DMS 273 treated with DMSO at 0.1 percent for 48 hours (cell line): ENCODE measurements around the gene HS6ST1.
"Not testable (repeated sequence)": the region's sequence is repeated elsewhere in the genome, so short reads cannot be mapped to it uniquely, and the experiment has no call there.

ENCODE experiments used
- DNase-seq: peaks from one replicate; lab custom pipeline; 2025; lab: John Stamatoyannopoulos, UW

HS6ST1 gene

GRCh38 chr2:128280901-128281321 lies 37.8 kb downstream of the HS6ST1 start:
- no peak for DNase-seq

DNA sequence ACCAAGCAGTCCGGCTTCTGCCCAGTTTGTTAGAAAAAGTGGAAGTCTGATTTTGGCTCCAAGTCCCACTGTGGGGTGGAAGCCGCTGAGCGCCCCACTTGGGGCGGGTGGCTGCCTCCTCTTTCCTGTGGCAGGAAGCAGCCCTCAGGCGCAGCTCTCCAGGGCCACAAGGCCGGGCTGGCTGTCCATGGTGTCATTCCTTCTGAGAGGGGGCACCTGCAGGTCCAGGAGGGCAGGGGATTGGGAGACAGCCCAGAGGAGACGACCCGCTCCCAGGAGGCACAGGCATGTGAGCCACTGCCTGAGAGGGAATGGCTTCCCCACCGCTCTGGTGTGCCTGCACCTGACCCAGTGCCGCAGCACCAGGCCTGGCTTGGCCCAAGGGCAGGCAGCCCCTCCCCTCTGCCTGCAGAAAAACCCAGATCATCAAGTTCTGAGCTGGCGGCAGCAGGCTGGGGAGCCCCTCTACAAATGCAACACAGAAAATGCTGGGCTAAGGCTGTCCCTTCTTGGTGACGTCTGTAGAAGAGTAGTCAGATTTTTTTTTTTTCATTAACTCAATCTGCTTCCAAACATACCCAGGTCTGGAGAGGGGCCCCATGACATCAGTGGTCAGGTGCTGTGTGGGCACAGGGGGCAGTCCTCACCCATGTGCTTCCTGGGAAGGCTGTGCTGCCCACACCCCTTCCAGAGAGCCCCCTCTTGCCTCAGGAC lies 38.4 kb downstream of the HS6ST1 start:
- no peak for DNase-seq

DNA sequence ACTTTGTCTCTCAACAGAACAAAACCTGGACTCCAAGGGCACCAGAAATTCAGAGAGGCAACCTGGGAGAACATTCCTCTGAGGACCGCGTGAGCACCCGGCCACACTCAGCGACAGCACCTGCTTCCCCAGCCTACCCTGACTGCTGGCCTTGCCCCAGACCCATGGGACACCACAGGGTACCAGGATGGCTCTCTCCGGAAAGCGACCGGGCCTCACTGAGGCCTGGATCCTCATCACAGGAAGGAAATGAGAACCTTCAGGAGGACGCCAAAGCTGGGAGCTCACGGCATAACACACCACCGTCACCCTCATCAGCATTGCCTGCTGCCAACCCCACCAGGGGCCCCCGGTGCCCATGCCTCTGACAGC lies 38.9 kb downstream of the HS6ST1 start:
- no peak for DNase-seq

DNA sequence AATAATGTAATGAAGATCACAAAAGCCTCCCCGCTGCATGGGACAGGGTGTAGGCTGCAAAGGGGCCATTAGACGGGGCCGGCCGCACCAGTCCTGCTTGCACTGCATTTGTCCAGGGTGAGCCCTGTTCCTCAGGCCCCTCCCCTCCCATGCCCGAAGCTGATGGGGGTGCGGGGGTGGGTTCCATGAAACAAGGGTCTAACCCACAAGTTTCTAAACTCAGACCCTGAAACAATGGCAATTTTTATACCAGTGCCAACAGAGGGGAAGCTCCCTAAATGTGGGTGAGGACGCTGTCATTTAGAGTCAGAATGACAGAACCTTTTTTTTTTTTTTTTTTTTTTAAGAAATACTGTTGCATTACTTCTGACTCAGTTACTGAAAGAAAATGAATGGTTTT lies 39.7 kb downstream of the HS6ST1 start:
- DNase-seq, result no peak

DNA sequence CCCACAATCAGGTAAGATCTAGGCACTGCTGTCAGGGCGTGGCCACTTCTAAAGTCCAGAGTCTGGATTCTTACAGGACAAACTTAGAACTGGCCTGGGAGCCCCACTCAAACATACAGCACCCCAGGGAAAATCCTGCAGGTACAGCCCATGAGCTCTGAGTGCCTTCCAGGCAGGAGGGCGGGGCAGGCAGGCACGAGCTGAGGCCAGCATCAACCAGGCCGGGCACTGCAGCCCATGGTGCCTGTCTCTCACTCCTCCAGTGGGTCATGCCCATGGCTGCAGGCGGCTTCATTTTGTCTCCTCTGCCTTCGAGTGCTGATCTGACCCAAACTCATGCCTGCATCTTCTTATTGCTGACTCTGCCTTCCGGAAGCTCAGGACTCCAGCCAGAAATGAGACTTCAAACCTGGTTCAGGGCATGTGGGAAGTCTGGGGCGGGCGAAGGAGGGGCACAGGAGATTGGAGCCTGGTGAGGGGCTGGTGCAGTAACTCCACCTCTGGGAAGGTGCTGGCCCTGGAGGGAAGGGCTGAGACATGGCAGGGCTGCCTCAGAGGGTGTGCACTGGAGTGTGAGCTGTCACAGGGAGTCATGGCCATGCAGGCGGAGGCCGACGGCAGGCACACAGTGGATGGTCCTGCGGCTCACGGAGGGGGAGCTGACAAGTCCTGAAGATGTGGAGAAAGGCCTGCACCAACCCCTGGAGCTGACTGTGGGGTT lies 40.5 kb downstream of the HS6ST1 start:
- no peak for DNase-seq

- no peak for DNase-seq
These were observed 41.6 kb downstream of the HS6ST1 start for GRCh38 chr2:128276878-128277675.

DNA sequence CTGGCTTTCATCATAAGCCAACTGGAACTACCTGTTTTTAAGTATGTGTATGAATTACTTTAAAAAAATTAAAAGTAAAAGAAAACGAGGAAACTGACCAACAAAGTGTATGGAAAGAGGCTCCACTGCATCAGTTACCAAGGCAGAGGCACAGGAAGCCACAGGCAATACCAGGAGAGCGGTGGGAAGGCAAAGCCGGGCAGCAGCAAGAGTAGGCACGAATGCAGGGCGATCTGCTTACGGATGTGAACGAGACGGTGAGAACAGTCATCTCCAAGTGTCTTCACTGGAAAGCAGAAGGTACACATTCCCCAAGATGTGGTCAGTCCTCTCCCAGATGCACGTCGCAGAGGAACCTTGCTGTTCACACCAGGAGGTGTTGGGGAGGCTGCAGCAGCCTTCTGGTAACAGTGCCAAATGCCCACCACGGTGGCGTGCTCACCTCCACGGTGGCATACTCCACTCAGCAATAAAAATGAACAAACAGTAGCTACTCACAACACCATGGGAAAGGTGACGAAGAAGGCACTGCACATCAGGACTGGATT lies 43.1 kb downstream of the HS6ST1 start:
- DNase-seq, result no peak

DNA sequence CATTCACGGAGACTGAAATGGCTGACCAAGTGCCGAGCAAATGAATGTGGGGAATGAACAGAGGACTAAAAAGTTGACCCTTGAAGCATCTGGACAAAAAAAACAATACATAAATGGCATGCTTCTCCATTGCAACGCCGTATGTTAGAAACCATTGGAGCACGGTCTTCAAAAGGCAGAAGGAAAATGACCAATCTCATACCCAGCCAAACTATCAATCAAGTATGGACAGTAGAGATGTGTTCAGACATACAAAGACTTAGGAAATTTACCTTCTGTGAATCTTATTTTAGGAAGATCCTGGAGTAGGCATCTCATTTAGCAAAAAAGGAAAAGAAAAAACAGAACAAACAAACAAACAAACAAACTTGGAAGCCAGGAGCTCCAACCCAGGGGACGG lies 44.5 kb downstream of the HS6ST1 start:
- DNase-seq, result no peak

DNA sequence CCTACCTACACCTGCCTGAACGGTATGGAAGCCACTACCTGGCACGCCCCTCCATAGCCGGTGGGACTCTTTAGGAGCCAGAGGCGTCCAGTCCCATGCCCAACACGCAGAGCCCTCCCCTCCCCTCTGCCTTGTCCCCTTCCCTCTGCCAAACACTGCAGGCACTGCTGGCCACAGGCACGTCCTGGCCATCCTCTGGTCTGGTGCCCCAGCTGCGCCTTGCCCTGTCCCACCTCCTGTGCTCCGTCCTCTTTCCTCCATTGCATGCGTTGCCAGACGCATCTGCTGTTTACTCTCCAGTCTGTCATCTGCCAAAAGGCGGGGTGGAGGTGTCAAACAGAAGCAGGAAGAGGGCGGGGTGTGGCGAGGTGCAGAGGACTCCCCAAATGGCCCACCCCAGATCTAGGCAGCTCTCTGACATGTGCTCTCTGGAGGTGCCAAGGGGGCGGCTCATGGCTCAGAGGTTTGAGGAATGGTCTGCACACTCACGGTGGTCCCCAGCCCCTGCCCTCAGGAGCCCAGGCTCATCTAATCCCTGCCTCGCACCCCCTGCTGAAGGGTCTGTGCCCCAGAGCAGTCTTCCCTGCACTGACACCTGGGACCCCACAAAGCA lies 45.1 kb downstream of the HS6ST1 start:
- DNase-seq, result no peak

GRCh38 chr2:128272601-128273468 lies 45.8 kb downstream of the HS6ST1 start:
- no peak for DNase-seq

DNA sequence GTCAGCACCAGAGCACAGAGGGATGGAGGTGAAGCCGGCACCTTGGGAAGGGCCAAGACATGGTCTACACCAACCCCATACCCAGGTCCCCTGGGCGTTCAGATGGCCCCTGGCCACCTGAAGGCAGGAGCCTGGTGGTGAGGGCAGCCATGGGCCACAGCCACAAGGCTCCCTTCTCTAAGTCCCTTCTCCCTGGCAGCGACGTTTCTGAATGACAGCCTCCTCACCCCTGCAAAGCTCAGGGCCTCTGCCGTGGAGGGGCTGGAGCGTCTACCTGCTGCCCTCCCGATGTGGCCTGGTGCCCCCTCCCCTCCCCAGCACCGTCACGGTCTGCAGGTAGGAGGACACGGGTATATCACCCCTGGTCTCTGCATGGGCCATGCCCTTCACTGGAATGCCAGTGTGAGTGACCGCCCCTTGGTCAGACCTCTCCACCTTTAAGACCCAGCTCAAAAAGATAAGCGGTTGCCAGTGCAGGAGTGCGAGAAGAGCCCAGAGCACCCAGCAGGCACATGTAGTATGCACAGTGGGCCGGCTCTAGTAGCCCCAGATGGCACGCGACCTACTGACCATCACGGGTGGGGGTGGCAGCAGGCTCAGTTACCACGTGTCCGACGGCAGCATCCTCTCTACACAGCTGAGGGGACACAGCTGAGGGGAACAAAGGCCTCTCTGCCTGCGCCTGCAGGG lies 46.6 kb downstream of the HS6ST1 start:
- DNase-seq, result no peak

GRCh38 chr2:128271597-128271910 lies 47.1 kb downstream of the HS6ST1 start:
- no peak for DNase-seq

- no peak for DNase-seq
These were observed 47.7 kb downstream of the HS6ST1 start for GRCh38 chr2:128270672-128271596.

DNA sequence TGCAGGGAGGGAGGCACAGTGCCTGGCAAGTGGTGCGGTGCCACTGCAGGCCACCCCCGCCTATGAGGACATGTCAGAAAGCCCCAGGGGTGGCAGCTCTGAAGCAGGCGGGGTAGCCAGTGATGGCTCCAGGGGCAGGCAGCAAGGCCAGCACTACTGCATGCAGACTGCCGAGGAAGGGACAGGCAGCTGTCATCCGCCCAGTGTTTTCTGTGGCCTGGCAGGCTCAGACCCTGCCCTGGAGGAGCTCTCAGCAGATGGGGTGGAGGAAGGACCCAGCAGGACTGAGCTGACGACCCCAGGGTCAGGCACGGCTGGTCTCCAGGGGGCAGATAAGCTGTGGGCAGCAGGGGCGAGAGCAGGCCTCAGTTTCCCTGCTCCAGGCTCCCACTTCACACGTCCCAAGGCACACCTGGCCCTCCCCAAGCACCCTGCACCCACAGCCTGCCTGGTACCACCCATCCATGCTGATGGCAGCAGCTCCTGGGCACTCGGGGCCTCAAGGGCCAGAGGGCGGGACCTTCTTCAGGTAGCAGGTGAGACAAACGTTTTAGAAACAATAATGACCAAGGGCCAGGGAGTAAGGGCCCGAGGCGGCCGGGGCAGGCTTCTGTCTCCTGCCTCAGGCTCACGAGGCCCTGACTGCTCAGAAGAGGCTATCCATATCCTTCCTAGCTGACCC lies 48.5 kb downstream of the HS6ST1 start:
- no peak for DNase-seq

DNA sequence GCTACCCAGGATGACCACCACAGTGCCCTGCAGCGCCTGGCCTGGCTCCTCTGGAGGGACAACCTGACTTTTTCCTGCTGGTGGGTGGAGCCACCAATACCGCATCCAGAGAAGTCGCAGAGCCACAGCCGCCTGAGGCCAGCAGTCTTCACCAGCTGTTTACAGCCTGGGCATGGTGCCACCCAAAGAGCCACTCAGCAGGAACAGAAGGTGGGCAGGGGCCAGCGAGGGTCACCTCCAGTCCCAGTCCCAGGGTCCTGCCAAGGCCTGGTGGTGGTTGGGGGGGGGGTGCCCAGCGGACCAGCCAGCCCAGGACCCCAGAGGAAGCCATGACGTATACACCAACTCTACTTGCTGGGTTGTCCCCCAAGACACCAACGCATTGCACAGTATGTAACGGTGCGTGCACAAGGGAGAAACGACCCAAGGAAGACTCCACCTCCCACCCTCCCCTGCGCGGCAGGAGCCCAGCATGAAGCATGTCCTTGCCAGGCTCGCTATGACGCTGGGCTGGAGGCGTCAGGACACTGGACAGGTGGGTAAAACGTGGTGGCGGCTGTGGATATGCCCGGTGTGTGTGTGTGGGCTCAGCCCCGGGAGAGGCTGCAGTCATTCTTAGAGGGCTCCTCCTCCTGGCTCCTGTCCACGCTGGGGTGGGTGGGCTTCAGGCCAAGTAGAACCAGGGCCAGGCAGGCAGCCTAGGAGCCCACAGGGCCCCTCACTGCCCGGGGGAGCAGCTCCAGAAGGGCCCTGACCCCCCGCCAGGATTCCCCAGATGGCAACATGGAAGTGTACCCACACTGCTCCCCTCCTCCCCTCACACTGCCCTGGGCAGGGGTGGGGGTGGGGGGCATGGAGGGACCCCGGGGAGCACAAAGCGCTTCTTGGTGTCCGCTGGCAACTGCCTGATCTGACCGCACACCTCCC lies 49.3 kb downstream of the HS6ST1 start:
- no peak for DNase-seq

- DNase-seq, result not testable (repeated sequence)
These were observed 50.1 kb downstream of the HS6ST1 start for GRCh38 chr2:128268611-128269010.

- DNase-seq, result not testable (repeated sequence)
These were observed 50.5 kb downstream of the HS6ST1 start for GRCh38 chr2:128268145-128268544.

DNA sequence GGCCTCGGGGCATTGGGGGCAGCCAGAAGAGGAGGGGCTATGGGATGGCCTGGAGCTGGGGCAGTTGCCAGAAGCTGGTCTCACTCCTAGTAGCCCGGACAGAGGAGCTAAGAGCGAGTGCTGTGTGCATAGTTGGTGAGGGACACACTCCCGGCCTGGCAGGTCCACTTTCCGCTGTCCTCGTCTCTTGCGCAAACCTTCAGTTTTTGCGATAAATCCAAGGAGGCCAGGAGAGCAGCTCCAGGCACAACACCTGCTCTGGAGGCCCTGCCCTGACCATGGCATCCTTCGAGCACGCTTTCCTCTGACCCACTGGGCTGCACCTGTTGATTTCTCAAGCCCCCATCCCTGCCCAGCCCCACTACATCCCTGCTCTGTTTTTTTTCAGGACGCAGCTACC lies 51.0 kb downstream of the HS6ST1 start:
- not testable (repeated sequence) for DNase-seq
